GM10847 (cell line): ENCODE measurements around the gene ARHGAP24.

Source experiments
- POLR2A ChIP-seq: IDR thresholded peaks from 2 replicates; pipeline ENCODE4 v1.6.1; 2011; ENCODE audit not compliant: insufficient read length; ENCODE audit errors: extremely low read depth

Gene ARHGAP24

GRCh38 chr4:85910985-85911384 lies 436.0 kb downstream of the ARHGAP24 start:
- TF ChIP-seq POLR2A, result no peak

GRCh38 chr4:85913931-85914694 lies 439.2 kb downstream of the ARHGAP24 start:
- no peak for TF ChIP-seq POLR2A

GRCh38 chr4:85919200-85919887 lies 444.4 kb downstream of the ARHGAP24 start:
- TF ChIP-seq POLR2A, result no peak

GRCh38 chr4:85925071-85925470 lies 450.1 kb downstream of the ARHGAP24 start:
- TF ChIP-seq POLR2A, result no peak

GRCh38 chr4:85928775-85929591 lies 454.0 kb downstream of the ARHGAP24 start:
- TF ChIP-seq POLR2A, result no peak

GRCh38 chr4:85929961-85930665 lies 455.2 kb downstream of the ARHGAP24 start:
- TF ChIP-seq POLR2A, result no peak

GRCh38 chr4:85932500-85933290 lies 457.7 kb downstream of the ARHGAP24 start:
- no peak for TF ChIP-seq POLR2A

- no peak for TF ChIP-seq POLR2A
These were observed 458.3 kb downstream of the ARHGAP24 start for GRCh38 chr4:85933291-85933640.

GRCh38 chr4:85937507-85937906 lies 462.6 kb downstream of the ARHGAP24 start:
- no peak for TF ChIP-seq POLR2A

GRCh38 chr4:85938062-85938461 lies 463.1 kb downstream of the ARHGAP24 start:
- TF ChIP-seq POLR2A, result no peak

- TF ChIP-seq POLR2A, result no peak
These were observed 464.0 kb downstream of the ARHGAP24 start for GRCh38 chr4:85938902-85939301.

- TF ChIP-seq POLR2A, result no peak
These were observed 464.6 kb downstream of the ARHGAP24 start for GRCh38 chr4:85939595-85939994.

- no peak for TF ChIP-seq POLR2A
These were observed 465.2 kb downstream of the ARHGAP24 start for GRCh38 chr4:85940151-85940550.

- no peak for TF ChIP-seq POLR2A
These were observed 467.2 kb downstream of the ARHGAP24 start for GRCh38 chr4:85942107-85942506.
